ENCODE results near the gene OXCT2.

DNA sequence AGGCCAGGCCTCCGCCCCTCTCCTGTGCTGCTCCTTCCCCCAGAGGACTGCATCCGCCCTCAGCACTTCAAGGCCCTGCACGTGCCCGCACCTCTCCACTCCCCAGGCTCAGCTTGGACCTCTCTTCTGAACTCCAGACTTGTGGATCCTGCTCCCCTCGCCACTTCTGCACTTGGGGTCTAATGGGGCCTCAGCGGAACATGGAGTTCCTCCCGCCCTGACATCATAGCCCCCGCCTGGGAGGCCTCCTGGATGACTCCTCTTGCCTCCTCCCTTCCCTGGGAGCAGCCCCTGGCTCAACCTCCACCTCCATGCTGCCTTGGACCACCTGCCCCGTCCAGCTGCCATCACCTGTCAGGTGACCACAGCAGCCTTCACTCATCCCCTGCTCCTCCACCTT, 10.1 kb downstream of the OXCT2 start:
- TF ChIP-seq CTCF (IDR thresholded peaks at IDR 0.05; ENCODE audit: insufficient read depth, low read depth, low read length), result no peak
- no peak for TF ChIP-seq EZH2 (IDR thresholded peaks at IDR 0.05; ENCODE audit: insufficient read depth, low read length)

All from astrocyte (in vitro differentiated cells and primary cell).